HepG2 (cell line): Measurements from ENCODE around the gene MCC. TPM values are rescaled to one million over a fixed set of nuclear protein-coding genes. Genes with fewer than 3 reads are reported as not detected.

Experiments used
- DPF2 ChIP-seq: sonication (generic); formaldehyde crosslinking; IDR thresholded peaks from 2 replicates; pipeline ENCODE4 v1.4.0; 2020; ENCODE audit warnings: mild to moderate bottlenecking, low read depth, missing genetic modification reagents, borderline replicate concordance
- FOSL2 ChIP-seq: sonication (generic); formaldehyde crosslinking; IDR thresholded peaks from 2 replicates; pipeline ENCODE4 v1.4.0; 2020; ENCODE audit warnings: missing genetic modification reagents
- GATAD2A ChIP-seq: IDR thresholded peaks from 2 replicates; pipeline ENCODE4 v1.6.1; 2016
- GLI4 ChIP-seq: sonication (generic); formaldehyde crosslinking; IDR thresholded peaks from 2 replicates; pipeline ENCODE4 v1.5.1; 2020; ENCODE audit warnings: missing genetic modification reagents, mild to moderate bottlenecking, moderate library complexity, borderline replicate concordance
- HNRNPUL1 ChIP-seq: fragments of 200-400 bp; formaldehyde crosslinking; IDR thresholded peaks from 2 replicates; pipeline ENCODE4 v1.6.1; 2017; ENCODE audit warnings: low read depth, mild to moderate bottlenecking, low read length, moderate library complexity
- PHF8 ChIP-seq: sonication (generic); formaldehyde crosslinking; IDR thresholded peaks from 2 replicates; pipeline ENCODE4 v1.5.0; 2020; ENCODE audit warnings: missing genetic modification reagents
- RFXAP ChIP-seq: sonication (generic); formaldehyde crosslinking; IDR thresholded peaks from 2 replicates; pipeline ENCODE4 v1.4.0; 2020; ENCODE audit warnings: missing genetic modification reagents, borderline replicate concordance
- RXRA ChIP-seq: sonication (generic); formaldehyde crosslinking; IDR thresholded peaks from 2 replicates; pipeline ENCODE4 v1.5.1; 2020; ENCODE audit warnings: missing genetic modification reagents
- SRSF1 ChIP-seq: fragments of 200-400 bp; formaldehyde crosslinking; optimal IDR thresholded peaks from 2 replicates; pipeline ENCODE3; 2017; ENCODE audit warnings: mild to moderate bottlenecking, low read depth, low read length, moderate library complexity
- XRCC5 ChIP-seq: fragments of 200-400 bp; formaldehyde crosslinking; optimal IDR thresholded peaks from 2 replicates; pipeline ENCODE3; 2017; ENCODE audit warnings: mild to moderate bottlenecking, low read length
- ZNF24 ChIP-seq: fragments of 450-650 bp; IDR thresholded peaks from 2 replicates; pipeline ENCODE4 v1.6.1; 2017; ENCODE audit warnings: antibody characterized with exemption, mild to moderate bottlenecking
- ZNF253 ChIP-seq: sonication (generic); formaldehyde crosslinking; IDR thresholded peaks from 2 replicates; pipeline ENCODE4 v1.8.0; 2022; ENCODE audit warnings: mild to moderate bottlenecking, missing genetic modification reagents, borderline replicate concordance
- ZNF564 ChIP-seq: sonication (generic); formaldehyde crosslinking; IDR thresholded peaks from 2 replicates; pipeline ENCODE4 v1.8.1; 2023; ENCODE audit warnings: mild to moderate bottlenecking, missing genetic modification reagents
- ZNF777 ChIP-seq: sonication (generic); formaldehyde crosslinking; IDR thresholded peaks from 2 replicates; pipeline ENCODE4 v1.4.0; 2020; ENCODE audit warnings: missing genetic modification reagents
- ZNF879 ChIP-seq: sonication (generic); formaldehyde crosslinking; IDR thresholded peaks from 2 replicates; pipeline ENCODE4 v1.8.1; 2023; ENCODE audit warnings: missing genetic modification reagents
- polyA plus RNA-seq, 8 experiments: library from polyadenylated mRNA; depleted of rRNA in 3 of 8; stranded (reverse) in 7 of 8; unstranded in 1 of 8; fragments of >200 nt; fragmentation: Illumina TruSeq in 4 of 8; extraction: Trizol in 4 of 8; gene quantifications; 2 replicates each; pipeline versions ENCODE4 v1.2.1 to v1.2.3, GENCODE V29; 2011 to 2016; ENCODE audit warnings: low read depth in 4 of 8, missing spikeins in 1 of 8, mixed read lengths in 1 of 8; ENCODE audit not compliant: insufficient read depth in 1 of 8
- total RNA-seq, 5 experiments: library from RNA; depleted of rRNA; stranded (reverse); fragments of >200 nt; fragmentation: Illumina TruSeq; extraction: Trizol; gene quantifications; 2 replicates each; pipeline ENCODE4 v1.2.3, GENCODE V29; 2016; ENCODE audit warnings: low read depth in 1 of 5
- TF ChIP-seq, protein P1 (sequence below): IDR thresholded peaks from 2 replicates; pipeline ENCODE4 v1.6.1; 2016; ENCODE audit warnings: missing compliant biosample characterization, missing genetic modification reagents, borderline replicate concordance
- TF ChIP-seq, protein P2 (sequence below): sonication (generic); formaldehyde crosslinking; IDR thresholded peaks from 2 replicates; pipeline ENCODE4 v1.8.1; 2022; ENCODE audit warnings: mild to moderate bottlenecking, missing genetic modification reagents
- TF ChIP-seq, protein P3 (sequence below): sonication (generic); formaldehyde crosslinking; IDR thresholded peaks from 2 replicates; pipeline ENCODE4 v1.5.0; 2020; ENCODE audit warnings: missing genetic modification reagents, mild to moderate bottlenecking, borderline replicate concordance
- TF ChIP-seq, protein P4 (sequence below), 2 experiments: sonication (generic) in 1 of 2; formaldehyde crosslinking in 1 of 2; IDR thresholded peaks; 2 replicates each; pipeline versions ENCODE4 v1.4.0 to v1.6.1; 2018 to 2020; ENCODE audit warnings: missing genetic modification reagents in 2 of 2, borderline replicate concordance in 1 of 2, low read depth in 1 of 2, mild to moderate bottlenecking in 1 of 2, missing biosample characterization in 1 of 2
- TF ChIP-seq, protein P5 (sequence below): IDR thresholded peaks from 2 replicates; pipeline ENCODE4 v1.6.1; 2016; ENCODE audit warnings: mild to moderate bottlenecking

MCC gene
- total and polyA plus RNA-seq, 2 of the 13 experiments (the other 11 are each of a cell fraction or from before 2014, with no cell fraction given): 0.55 to 2.4 TPM

DNA sequence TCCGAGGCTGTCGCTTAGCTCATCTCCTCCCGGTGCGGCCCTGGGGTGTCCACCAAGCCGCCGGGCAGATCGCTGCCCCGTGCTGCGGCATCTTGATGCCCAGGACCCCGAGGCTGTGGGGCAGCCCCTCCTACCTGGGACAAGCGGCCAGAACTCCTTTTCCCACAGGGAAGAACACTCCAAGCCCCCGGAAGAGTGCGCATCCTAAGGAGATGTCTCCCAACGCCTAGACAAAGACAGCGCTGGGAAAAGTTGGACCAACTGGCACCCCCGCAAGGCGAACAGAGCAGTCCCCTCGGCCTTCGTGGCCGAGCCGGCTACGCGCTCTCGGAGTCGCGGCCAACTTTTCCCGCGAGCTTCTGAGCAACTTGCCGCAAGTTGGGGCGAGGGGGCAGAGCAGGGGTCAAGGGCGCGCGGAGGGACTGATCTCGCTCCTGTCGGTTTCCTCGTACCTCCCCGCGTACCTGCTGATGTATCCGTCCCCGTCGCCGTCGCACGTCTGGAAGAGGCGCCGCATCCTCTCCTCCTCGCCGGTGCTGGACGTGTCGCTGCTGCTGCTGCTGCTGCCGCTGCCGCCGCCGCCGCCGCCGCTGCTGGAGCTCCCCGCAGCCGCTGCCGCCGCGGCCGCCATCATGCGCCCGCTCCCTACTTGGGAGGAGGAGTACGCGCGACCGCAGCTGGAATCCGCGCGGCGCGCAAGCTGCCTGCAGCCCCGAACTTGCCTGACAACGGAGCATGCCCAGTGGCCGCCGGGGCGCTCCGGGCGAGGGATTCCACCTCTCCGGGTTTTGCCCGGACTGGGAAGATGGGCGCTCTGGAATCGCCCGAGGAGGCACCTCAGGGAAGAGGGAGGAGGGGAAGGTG is at the start of gene MCC (continued):
- TF ChIP-seq RFXAP (CRISPR knock-in tag) (peak; percentile 82; the same call in 1 of the 2 replicates), PHF8 (peak; percentile 49; the same call in 1 of the 2 replicates), ZNF777 (peak; percentile 87), RXRA (CRISPR knock-in tag) (no peak; the same call in 1 of the 2 replicates), GLI4 (CRISPR knock-in tag) (no peak), ZNF253 (no peak), HNRNPUL1 (no peak), DPF2 (CRISPR knock-in tag) (no peak), SRSF1 (peak; percentile 69), ZNF564 (CRISPR knock-in tag) (no peak), FOSL2 (CRISPR knock-in tag) (peak; percentile 54), XRCC5 (peak; percentile 91), ZNF24 (no peak), ZNF879 (CRISPR knock-in tag) (no peak), GATAD2A (peak; percentile 36; the same call in 1 of the 2 replicates)
- TF ChIP-seq, protein P1, sequence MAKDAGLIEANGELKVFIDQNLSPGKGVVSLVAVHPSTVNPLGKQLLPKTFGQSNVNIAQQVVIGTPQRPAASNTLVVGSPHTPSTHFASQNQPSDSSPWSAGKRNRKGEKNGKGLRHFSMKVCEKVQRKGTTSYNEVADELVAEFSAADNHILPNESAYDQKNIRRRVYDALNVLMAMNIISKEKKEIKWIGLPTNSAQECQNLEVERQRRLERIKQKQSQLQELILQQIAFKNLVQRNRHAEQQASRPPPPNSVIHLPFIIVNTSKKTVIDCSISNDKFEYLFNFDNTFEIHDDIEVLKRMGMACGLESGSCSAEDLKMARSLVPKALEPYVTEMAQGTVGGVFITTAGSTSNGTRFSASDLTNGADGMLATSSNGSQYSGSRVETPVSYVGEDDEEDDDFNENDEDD (CRISPR knock-in tag): peak; percentile 61; the same call in 1 of the 2 replicates
- TF ChIP-seq, protein P2, sequence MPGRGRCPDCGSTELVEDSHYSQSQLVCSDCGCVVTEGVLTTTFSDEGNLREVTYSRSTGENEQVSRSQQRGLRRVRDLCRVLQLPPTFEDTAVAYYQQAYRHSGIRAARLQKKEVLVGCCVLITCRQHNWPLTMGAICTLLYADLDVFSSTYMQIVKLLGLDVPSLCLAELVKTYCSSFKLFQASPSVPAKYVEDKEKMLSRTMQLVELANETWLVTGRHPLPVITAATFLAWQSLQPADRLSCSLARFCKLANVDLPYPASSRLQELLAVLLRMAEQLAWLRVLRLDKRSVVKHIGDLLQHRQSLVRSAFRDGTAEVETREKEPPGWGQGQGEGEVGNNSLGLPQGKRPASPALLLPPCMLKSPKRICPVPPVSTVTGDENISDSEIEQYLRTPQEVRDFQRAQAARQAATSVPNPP (CRISPR knock-in tag): 0 out of 2 replicates have a peak, but pooled peaks have one; percentile 62
- TF ChIP-seq, protein P3, sequence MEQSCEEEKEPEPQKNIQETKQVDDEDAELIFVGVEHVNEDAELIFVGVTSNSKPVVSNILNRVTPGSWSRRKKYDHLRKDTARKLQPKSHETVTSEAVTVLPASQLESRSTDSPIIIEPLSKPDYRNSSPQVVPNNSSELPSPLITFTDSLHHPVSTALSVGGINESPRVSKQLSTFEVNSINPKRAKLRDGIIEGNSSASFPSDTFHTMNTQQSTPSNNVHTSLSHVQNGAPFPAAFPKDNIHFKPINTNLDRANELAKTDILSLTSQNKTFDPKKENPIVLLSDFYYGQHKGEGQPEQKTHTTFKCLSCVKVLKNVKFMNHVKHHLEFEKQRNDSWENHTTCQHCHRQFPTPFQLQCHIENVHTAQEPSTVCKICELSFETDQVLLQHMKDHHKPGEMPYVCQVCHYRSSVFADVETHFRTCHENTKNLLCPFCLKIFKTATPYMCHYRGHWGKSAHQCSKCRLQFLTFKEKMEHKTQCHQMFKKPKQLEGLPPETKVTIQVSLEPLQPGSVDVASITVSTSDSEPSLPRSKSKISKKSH (CRISPR knock-in tag): 0 out of 2 replicates have a peak, but pooled peaks have one; percentile 54
- TF ChIP-seq, protein P4, sequence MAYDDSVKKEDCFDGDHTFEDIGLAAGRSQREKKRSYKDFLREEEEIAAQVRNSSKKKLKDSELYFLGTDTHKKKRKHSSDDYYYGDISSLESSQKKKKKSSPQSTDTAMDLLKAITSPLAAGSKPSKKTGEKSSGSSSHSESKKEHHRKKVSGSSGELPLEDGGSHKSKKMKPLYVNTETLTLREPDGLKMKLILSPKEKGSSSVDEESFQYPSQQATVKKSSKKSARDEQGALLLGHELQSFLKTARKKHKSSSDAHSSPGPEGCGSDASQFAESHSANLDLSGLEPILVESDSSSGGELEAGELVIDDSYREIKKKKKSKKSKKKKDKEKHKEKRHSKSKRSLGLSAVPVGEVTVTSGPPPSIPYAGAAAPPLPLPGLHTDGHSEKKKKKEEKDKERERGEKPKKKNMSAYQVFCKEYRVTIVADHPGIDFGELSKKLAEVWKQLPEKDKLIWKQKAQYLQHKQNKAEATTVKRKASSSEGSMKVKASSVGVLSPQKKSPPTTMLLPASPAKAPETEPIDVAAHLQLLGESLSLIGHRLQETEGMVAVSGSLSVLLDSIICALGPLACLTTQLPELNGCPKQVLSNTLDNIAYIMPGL (CRISPR knock-in tag; IDR thresholded peaks at IDR 0.05; ENCODE audit: borderline replicate concordance in 1 of 2, low read depth in 1 of 2): peak in 1 of 2 experiments; percentile 45; a peak in 1 of 4 replicates
- TF ChIP-seq, protein P5, sequence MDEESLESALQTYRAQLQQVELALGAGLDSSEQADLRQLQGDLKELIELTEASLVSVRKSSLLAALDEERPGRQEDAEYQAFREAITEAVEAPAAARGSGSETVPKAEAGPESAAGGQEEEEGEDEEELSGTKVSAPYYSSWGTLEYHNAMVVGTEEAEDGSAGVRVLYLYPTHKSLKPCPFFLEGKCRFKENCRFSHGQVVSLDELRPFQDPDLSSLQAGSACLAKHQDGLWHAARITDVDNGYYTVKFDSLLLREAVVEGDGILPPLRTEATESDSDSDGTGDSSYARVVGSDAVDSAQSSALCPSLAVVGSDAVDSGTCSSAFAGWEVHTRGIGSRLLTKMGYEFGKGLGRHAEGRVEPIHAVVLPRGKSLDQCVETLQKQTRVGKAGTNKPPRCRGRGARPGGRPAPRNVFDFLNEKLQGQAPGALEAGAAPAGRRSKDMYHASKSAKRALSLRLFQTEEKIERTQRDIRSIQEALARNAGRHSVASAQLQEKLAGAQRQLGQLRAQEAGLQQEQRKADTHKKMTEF: peak; percentile 48; the same call in 1 of the 2 replicates
